ENCODE data around the gene SH2D2A.

DNA sequence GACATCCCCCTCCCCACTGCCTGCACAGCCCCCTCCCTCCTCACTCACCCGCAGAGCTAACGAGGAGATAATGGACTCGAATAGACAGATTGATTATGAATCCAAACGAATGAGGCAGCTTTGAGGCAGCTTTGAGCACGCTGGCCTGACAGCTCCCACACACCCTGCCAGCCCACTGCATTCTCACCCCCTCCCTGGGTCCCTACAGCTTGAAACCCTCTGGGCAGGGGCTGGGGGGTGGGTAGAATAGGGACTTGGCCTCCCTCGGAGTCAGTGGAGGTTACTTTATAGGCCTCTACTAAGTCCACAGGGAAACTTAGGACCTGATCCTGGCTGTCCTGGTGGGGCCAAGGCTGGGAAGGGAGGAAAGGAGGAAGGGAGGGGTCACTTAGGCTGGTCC, 45.9 kb upstream of the SH2D2A start:
- TF ChIP-seq POLR2AphosphoS5 (IDR thresholded peaks at IDR 0.05; ENCODE audit: insufficient read depth in 1 of 2, low read depth in 1 of 2) (no peak), POLR2A (IDR thresholded peaks at IDR 0.05) (no peak)
- TF ChIP-seq, protein P1, sequence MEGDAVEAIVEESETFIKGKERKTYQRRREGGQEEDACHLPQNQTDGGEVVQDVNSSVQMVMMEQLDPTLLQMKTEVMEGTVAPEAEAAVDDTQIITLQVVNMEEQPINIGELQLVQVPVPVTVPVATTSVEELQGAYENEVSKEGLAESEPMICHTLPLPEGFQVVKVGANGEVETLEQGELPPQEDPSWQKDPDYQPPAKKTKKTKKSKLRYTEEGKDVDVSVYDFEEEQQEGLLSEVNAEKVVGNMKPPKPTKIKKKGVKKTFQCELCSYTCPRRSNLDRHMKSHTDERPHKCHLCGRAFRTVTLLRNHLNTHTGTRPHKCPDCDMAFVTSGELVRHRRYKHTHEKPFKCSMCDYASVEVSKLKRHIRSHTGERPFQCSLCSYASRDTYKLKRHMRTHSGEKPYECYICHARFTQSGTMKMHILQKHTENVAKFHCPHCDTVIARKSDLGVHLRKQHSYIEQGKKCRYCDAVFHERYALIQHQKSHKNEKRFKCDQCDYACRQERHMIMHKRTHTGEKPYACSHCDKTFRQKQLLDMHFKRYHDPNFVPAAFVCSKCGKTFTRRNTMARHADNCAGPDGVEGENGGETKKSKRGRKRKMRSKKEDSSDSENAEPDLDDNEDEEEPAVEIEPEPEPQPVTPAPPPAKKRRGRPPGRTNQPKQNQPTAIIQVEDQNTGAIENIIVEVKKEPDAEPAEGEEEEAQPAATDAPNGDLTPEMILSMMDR (IDR thresholded peaks at IDR 0.05), result no peak
